WTC11 (cell line): ENCODE data around the gene C5orf63. TPM values are rescaled to one million over a fixed set of nuclear protein-coding genes. Genes with fewer than 3 reads are reported as not detected.

ENCODE experiments used
- CDX4 ChIP-seq: fragments of 250-450 bp; sonication (Bioruptor Pico); IDR thresholded peaks from 2 replicates; pipeline ENCODE4 v1.9.0; 2021; ENCODE audit warnings: moderate library complexity, mild to moderate bottlenecking, inconsistent platforms, borderline replicate concordance
- CREM ChIP-seq: sonication (generic); formaldehyde crosslinking; IDR thresholded peaks from 2 replicates; pipeline ENCODE4 v1.8.1; 2022; ENCODE audit warnings: mild to moderate bottlenecking, missing genetic modification reagents, moderate library complexity
- CTCF ChIP-seq: fragments of 200-600 bp; IDR thresholded peaks from 2 replicates; pipeline ENCODE4 v1.8.0; 2022; ENCODE audit warnings: antibody characterized with exemption
- EMX1 ChIP-seq: fragments of 250-450 bp; sonication (Bioruptor Pico); IDR thresholded peaks from 2 replicates; pipeline ENCODE4 v1.8.0; 2021; ENCODE audit warnings: mild to moderate bottlenecking
- ESRRA ChIP-seq: sonication (generic); formaldehyde crosslinking; IDR thresholded peaks from 2 replicates; pipeline ENCODE4 v1.8.1; 2022; ENCODE audit warnings: mild to moderate bottlenecking, missing genetic modification reagents, borderline replicate concordance
- FOXK1 ChIP-seq: sonication (generic); formaldehyde crosslinking; IDR thresholded peaks from 2 replicates; pipeline ENCODE4 v1.8.0; 2022; ENCODE audit warnings: mild to moderate bottlenecking, moderate library complexity, missing genetic modification reagents
- FOXP1 ChIP-seq: sonication (generic); formaldehyde crosslinking; IDR thresholded peaks from 2 replicates; pipeline ENCODE4 v1.8.0; 2022; ENCODE audit warnings: missing genetic modification reagents, mild to moderate bottlenecking, moderate library complexity, borderline replicate concordance
- KAT7 ChIP-seq: sonication (generic); formaldehyde crosslinking; IDR thresholded peaks from 2 replicates; pipeline ENCODE4 v1.8.1; 2023; ENCODE audit warnings: missing genetic modification reagents, mild to moderate bottlenecking, borderline replicate concordance
- NR1H2 ChIP-seq: sonication (generic); formaldehyde crosslinking; IDR thresholded peaks from 2 replicates; pipeline ENCODE4 v1.9.0; 2021; ENCODE audit warnings: mild to moderate bottlenecking, moderate library complexity, missing genetic modification reagents
- NR3C1 ChIP-seq: sonication (generic); formaldehyde crosslinking; conservative IDR thresholded peaks from 2 replicates; pipeline ENCODE4 v1.8.1; 2023; ENCODE audit warnings: low read depth, mild to moderate bottlenecking, missing genetic modification reagents
- PRRX2 ChIP-seq: fragments of 250-450 bp; sonication (Bioruptor Pico); IDR thresholded peaks from 2 replicates; pipeline ENCODE4 v1.8.0; 2021; ENCODE audit warnings: mild to moderate bottlenecking
- SMAD3 ChIP-seq: sonication (generic); formaldehyde crosslinking; IDR thresholded peaks from 2 replicates; pipeline ENCODE4 v1.8.0; 2022; ENCODE audit warnings: missing genetic modification reagents, mild to moderate bottlenecking, borderline replicate concordance
- ZNF263 ChIP-seq: sonication (generic); formaldehyde crosslinking; IDR thresholded peaks from 2 replicates; pipeline ENCODE4 v1.8.1; 2022; ENCODE audit warnings: low read depth, mild to moderate bottlenecking, moderate library complexity, missing genetic modification reagents
- ZNF317 ChIP-seq: sonication (generic); formaldehyde crosslinking; IDR thresholded peaks from 2 replicates; pipeline ENCODE4 v1.8.1; 2023; ENCODE audit warnings: low read depth, mild to moderate bottlenecking, moderate library complexity, missing genetic modification reagents, borderline replicate concordance
- ZSCAN18 ChIP-seq: fragments of 250-450 bp; sonication (Bioruptor Pico); IDR thresholded peaks from 2 replicates; pipeline ENCODE4 v2.1.2; 2022; ENCODE audit warnings: mild to moderate bottlenecking, moderate library complexity
- total RNA-seq: library from RNA; stranded (reverse); gene quantifications from 3 replicates; pipeline ENCODE4 v1.2.3, GENCODE V29; 2021
- TF ChIP-seq, protein P1 (sequence below): fragments of 250-450 bp; sonication (Bioruptor Pico); IDR thresholded peaks from 2 replicates; pipeline ENCODE4 v1.9.0; 2021; ENCODE audit warnings: mild to moderate bottlenecking, borderline replicate concordance
- TF ChIP-seq, protein P2 (sequence below): fragments of 250-450 bp; sonication (Bioruptor Pico); IDR thresholded peaks from 2 replicates; pipeline ENCODE4 v1.8.0; 2021; ENCODE audit warnings: mild to moderate bottlenecking
- TF ChIP-seq, protein P3 (sequence below): fragments of 250-450 bp; sonication (Bioruptor Pico); conservative IDR thresholded peaks from 2 replicates; pipeline ENCODE4 v1.9.0; 2021; ENCODE audit warnings: mild to moderate bottlenecking

Gene C5orf63
- total RNA-seq, 1 experiment from 2014 or later: 3.1 TPM

DNA sequence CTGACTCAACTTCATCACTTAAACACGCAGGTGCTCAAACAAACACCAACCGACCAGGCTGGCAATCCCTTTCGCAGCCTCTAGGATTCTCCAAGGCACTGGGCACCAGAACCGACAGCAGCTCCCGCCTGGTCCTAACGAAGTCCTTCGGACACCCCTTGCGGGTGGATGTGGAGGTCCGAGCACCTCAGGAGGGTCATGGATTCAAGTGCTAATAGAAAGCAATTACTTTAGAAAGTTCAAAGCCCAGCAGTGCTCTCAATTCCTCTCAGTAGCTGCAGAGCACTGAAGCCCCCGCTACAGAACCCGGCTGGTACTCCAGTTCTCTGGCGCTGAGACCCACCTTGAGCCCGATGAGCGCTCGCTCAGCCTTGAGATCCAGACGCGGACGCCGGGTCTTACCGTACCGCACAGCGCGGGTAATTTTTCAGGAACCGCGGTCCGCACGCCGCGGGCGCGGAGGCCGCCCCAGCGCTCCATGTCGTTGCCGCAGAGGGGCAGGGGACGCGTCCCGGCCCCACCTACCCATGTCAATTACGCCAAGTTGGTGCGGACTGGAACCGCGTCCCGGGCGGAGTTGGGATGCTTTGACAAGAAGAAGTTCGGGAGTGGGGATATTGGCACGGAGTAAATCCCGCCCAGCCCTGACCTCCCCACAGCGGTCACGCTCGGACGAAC lies 43.6 kb downstream of the C5orf63 start (continued):
- TF ChIP-seq, protein P1, sequence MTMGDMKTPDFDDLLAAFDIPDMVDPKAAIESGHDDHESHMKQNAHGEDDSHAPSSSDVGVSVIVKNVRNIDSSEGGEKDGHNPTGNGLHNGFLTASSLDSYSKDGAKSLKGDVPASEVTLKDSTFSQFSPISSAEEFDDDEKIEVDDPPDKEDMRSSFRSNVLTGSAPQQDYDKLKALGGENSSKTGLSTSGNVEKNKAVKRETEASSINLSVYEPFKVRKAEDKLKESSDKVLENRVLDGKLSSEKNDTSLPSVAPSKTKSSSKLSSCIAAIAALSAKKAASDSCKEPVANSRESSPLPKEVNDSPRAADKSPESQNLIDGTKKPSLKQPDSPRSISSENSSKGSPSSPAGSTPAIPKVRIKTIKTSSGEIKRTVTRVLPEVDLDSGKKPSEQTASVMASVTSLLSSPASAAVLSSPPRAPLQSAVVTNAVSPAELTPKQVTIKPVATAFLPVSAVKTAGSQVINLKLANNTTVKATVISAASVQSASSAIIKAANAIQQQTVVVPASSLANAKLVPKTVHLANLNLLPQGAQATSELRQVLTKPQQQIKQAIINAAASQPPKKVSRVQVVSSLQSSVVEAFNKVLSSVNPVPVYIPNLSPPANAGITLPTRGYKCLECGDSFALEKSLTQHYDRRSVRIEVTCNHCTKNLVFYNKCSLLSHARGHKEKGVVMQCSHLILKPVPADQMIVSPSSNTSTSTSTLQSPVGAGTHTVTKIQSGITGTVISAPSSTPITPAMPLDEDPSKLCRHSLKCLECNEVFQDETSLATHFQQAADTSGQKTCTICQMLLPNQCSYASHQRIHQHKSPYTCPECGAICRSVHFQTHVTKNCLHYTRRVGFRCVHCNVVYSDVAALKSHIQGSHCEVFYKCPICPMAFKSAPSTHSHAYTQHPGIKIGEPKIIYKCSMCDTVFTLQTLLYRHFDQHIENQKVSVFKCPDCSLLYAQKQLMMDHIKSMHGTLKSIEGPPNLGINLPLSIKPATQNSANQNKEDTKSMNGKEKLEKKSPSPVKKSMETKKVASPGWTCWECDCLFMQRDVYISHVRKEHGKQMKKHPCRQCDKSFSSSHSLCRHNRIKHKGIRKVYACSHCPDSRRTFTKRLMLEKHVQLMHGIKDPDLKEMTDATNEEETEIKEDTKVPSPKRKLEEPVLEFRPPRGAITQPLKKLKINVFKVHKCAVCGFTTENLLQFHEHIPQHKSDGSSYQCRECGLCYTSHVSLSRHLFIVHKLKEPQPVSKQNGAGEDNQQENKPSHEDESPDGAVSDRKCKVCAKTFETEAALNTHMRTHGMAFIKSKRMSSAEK (CRISPR knock-in tag): no peak
- no peak for TF ChIP-seq KAT7 (CRISPR knock-in tag)
- no peak for TF ChIP-seq ZNF317 (CRISPR knock-in tag)
- TF ChIP-seq SMAD3: no peak
- no peak for TF ChIP-seq ZSCAN18 (CRISPR knock-in tag)
- no peak for TF ChIP-seq CREM (CRISPR knock-in tag)
- no peak for TF ChIP-seq CDX4 (CRISPR knock-in tag)
- TF ChIP-seq, protein P2, sequence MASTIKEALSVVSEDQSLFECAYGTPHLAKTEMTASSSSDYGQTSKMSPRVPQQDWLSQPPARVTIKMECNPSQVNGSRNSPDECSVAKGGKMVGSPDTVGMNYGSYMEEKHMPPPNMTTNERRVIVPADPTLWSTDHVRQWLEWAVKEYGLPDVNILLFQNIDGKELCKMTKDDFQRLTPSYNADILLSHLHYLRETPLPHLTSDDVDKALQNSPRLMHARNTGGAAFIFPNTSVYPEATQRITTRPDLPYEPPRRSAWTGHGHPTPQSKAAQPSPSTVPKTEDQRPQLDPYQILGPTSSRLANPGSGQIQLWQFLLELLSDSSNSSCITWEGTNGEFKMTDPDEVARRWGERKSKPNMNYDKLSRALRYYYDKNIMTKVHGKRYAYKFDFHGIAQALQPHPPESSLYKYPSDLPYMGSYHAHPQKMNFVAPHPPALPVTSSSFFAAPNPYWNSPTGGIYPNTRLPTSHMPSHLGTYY (CRISPR knock-in tag): no peak
- no peak for TF ChIP-seq EMX1
- TF ChIP-seq ESRRA (CRISPR knock-in tag): no peak
- TF ChIP-seq ZNF263 (CRISPR knock-in tag): no peak
- TF ChIP-seq CTCF: peak; percentile 31; the same call in 1 of the 2 replicates
- TF ChIP-seq FOXK1 (CRISPR knock-in tag): 0 out of 2 replicates have a peak, but pooled peaks have one; percentile 9
- no peak for TF ChIP-seq PRRX2 (CRISPR knock-in tag)
- 0 out of 2 replicates have a peak, but pooled peaks have one; percentile 20 for TF ChIP-seq FOXP1 (CRISPR knock-in tag)
- TF ChIP-seq, protein P3, sequence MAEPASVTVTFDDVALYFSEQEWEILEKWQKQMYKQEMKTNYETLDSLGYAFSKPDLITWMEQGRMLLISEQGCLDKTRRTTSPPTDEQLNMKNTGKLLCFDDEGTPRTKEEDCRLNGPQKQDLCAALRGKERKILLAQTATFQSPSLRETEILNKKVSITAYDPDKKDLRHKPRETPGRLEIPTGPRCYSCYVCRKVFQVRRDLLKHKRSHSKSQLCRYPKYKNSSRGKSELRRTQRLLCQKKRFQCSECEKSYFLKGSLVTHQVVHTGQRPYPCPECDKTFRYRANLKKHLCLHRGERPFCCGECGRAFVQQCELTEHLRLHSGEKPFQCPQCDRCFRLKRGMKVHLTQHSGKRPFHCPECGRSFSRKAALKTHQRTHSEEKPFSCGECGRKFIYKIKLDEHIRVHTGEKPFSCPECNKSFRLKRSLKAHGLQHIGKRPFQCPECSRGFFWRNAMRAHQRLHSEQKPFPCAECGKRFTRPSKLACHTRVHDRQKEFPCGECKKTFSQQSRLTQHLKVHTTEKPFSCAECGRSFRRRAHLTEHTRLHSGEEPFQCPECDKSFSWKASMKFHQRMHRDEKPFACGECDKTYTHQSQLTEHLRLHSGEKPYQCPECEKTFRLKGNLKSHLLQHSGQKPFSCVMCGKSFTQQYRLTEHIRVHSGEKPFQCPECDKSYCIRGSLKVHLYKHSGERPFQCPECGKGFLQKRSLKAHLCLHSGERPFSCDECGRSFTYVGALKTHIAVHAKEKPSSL (CRISPR knock-in tag): no peak
- no peak for TF ChIP-seq NR1H2 (CRISPR knock-in tag)
- TF ChIP-seq NR3C1: no peak
